ENCODE data around the gene PITX3.

Gene PITX3

GRCh38 chr10:102241444-102242117 lies at the start of gene PITX3:
Gene PITX3 (minus strand): TSS chr10:102241512. CDS start chr10:102232080, 9,432 bp downstream.
- peak; percentile 73 to 77 for DNase-seq (ENCODE audit: low read depth in 2 of 2)

- no peak for DNase-seq (ENCODE audit: low read depth in 2 of 2)
Observed at GRCh38 chr10:102289840-102290239, 48.5 kb upstream of the PITX3 start.

- no peak for DNase-seq (ENCODE audit: low read depth in 2 of 2)
Observed at GRCh38 chr10:102289356-102289755, 48.0 kb upstream of the PITX3 start.

- DNase-seq (ENCODE audit: low read depth in 2 of 2): no peak
Observed at GRCh38 chr10:102287991-102288390, 46.7 kb upstream of the PITX3 start.

- no peak for DNase-seq (ENCODE audit: low read depth in 2 of 2)
Observed at GRCh38 chr10:102287538-102287937, 46.2 kb upstream of the PITX3 start.

- DNase-seq (ENCODE audit: low read depth in 2 of 2): no peak
Observed at GRCh38 chr10:102286216-102286615, 44.9 kb upstream of the PITX3 start.

GRCh38 chr10:102285133-102285532 lies 43.8 kb upstream of the PITX3 start:
- DNase-seq (ENCODE audit: low read depth in 2 of 2): no peak

- no peak for DNase-seq (ENCODE audit: low read depth in 2 of 2)
Observed at GRCh38 chr10:102284531-102284930, 43.2 kb upstream of the PITX3 start.

GRCh38 chr10:102283890-102284289 lies 42.6 kb upstream of the PITX3 start:
- DNase-seq (ENCODE audit: low read depth in 2 of 2): no peak

GRCh38 chr10:102283488-102283887 lies 42.2 kb upstream of the PITX3 start:
- no peak for DNase-seq (ENCODE audit: low read depth in 2 of 2)

- no peak for DNase-seq (ENCODE audit: low read depth in 2 of 2)
Observed at GRCh38 chr10:102281102-102281487, 39.8 kb upstream of the PITX3 start.

GRCh38 chr10:102280397-102281101 lies 39.2 kb upstream of the PITX3 start:
- DNase-seq (ENCODE audit: low read depth in 2 of 2): no peak

- no peak for DNase-seq (ENCODE audit: low read depth in 2 of 2)
Observed at GRCh38 chr10:102279104-102279503, 37.8 kb upstream of the PITX3 start.

- DNase-seq (ENCODE audit: low read depth in 2 of 2): no peak
Observed at GRCh38 chr10:102275343-102275742, 34.0 kb upstream of the PITX3 start.

- no peak for DNase-seq (ENCODE audit: low read depth in 2 of 2)
Observed at GRCh38 chr10:102274062-102274461, 32.8 kb upstream of the PITX3 start.

GRCh38 chr10:102269017-102269416 lies 27.7 kb upstream of the PITX3 start:
- DNase-seq (ENCODE audit: low read depth in 2 of 2): no peak

- DNase-seq (ENCODE audit: low read depth in 2 of 2): no peak
Observed at GRCh38 chr10:102268375-102268888, 27.1 kb upstream of the PITX3 start.

- no peak for DNase-seq (ENCODE audit: low read depth in 2 of 2)
Observed at GRCh38 chr10:102267748-102268147, 26.4 kb upstream of the PITX3 start.

GRCh38 chr10:102266670-102267069 lies 25.4 kb upstream of the PITX3 start:
- no peak for DNase-seq (ENCODE audit: low read depth in 2 of 2)

- no peak for DNase-seq (ENCODE audit: low read depth in 2 of 2)
Observed at GRCh38 chr10:102264371-102264770, 23.1 kb upstream of the PITX3 start.

- DNase-seq (ENCODE audit: low read depth in 2 of 2): no peak
Observed at GRCh38 chr10:102262744-102263370, 21.5 kb upstream of the PITX3 start.

- DNase-seq (ENCODE audit: low read depth in 2 of 2): no peak
Observed at GRCh38 chr10:102261842-102262241, 20.5 kb upstream of the PITX3 start.

GRCh38 chr10:102261196-102261595 lies 19.9 kb upstream of the PITX3 start:
- no peak for DNase-seq (ENCODE audit: low read depth in 2 of 2)
